Duodenal mucosa (tissue), 2 donors: Measurements from ENCODE around the gene SLC22A31.

Experiments used
- H3K27ac ChIP-seq: one replicate; pipeline ENCODE4 v1.7.0; 2013; ENCODE audit warnings: low read depth, low read length
- H3K27me3 ChIP-seq, 2 donors: one replicate each; pipeline ENCODE4 v1.7.0; 2013; ENCODE audit warnings: low read length in 2 of 2, control low read depth in 1 of 2; ENCODE audit not compliant: insufficient read depth in 2 of 2, control insufficient read depth in 1 of 2
- H3K36me3 ChIP-seq, 2 donors: one replicate each; pipeline ENCODE4 v1.7.0; 2013; ENCODE audit warnings: low read length in 2 of 2, control low read depth in 1 of 2; ENCODE audit not compliant: insufficient read depth in 2 of 2, control insufficient read depth in 1 of 2
- H3K4me1 ChIP-seq, 2 donors: one replicate each; pipeline ENCODE4 v1.7.0; 2013; ENCODE audit warnings: low read length in 2 of 2, control low read depth in 1 of 2; ENCODE audit not compliant: insufficient read depth in 2 of 2, control insufficient read depth in 1 of 2
- H3K4me3 ChIP-seq, 2 donors: one replicate each; pipeline ENCODE4 v1.7.0; 2013; ENCODE audit warnings: low read length in 2 of 2, low read depth in 1 of 2
- H3K9ac ChIP-seq, 2 donors: one replicate each; pipeline ENCODE4 v1.7.0; 2013; ENCODE audit warnings: low read length in 2 of 2, low read depth in 1 of 2
- H3K9me3 ChIP-seq, 2 donors: one replicate each; pipeline ENCODE4 v1.7.0; 2013; ENCODE audit warnings: low read length in 2 of 2, control low read depth in 1 of 2; ENCODE audit not compliant: control insufficient read depth in 1 of 2

SLC22A31 gene

GRCh38 chr16:89201439-89202377, 1.4 kb upstream of the SLC22A31 start:
- no peaks in the 10 kb centered on the region for H3K36me3 ChIP-seq
- H3K9ac ChIP-seq = no peak overlapping the region
- H3K4me1 ChIP-seq = peaks cover 9 to 14% of the 10 kb centered on the region in 2 donors
- H3K27ac ChIP-seq = no peak overlapping the region
- H3K4me3 ChIP-seq = no peak overlapping the region
- H3K9me3 ChIP-seq = no peaks in the 10 kb centered on the region
- H3K27me3 ChIP-seq = peaks cover 33 to 44% of the 10 kb centered on the region in 2 donors

- H3K27me3 ChIP-seq = peaks cover 33 to 44% of the 10 kb centered on the region in 2 donors
Measured at GRCh38 chr16:89200850-89201411, 594 bp upstream of the SLC22A31 start.

GRCh38 chr16:89199241-89200123, 855 bp downstream of the SLC22A31 start:
- Histone ChIP-seq H3K36me3 (no peaks in the 10 kb centered on the region), H3K27me3 (peaks cover 33 to 44% of the 10 kb centered on the region in 2 donors), H3K4me3 (no peak overlapping the region), H3K9ac (no peak overlapping the region), H3K27ac (no peak overlapping the region), H3K4me1 (peaks cover 9 to 14% of the 10 kb centered on the region in 2 donors), H3K9me3 (no peaks in the 10 kb centered on the region)

More at GRCh38 chr16:89200850-89201411, 594 bp upstream of the SLC22A31 start:
- H3K36me3 ChIP-seq = no peaks in the 10 kb centered on the region
- no peak overlapping the region for H3K27ac ChIP-seq
- H3K9ac ChIP-seq = no peak overlapping the region
- H3K4me3 ChIP-seq = no peak overlapping the region
- H3K9me3 ChIP-seq = no peaks in the 10 kb centered on the region
- peaks cover 9 to 14% of the 10 kb centered on the region in 2 donors for H3K4me1 ChIP-seq

- no peak overlapping the region for H3K27ac ChIP-seq
- H3K9ac ChIP-seq = no peak overlapping the region
- H3K27me3 ChIP-seq = peaks cover 28 to 40% of the 10 kb centered on the region in 2 donors
Measured at GRCh38 chr16:89198417-89199240, 1.7 kb downstream of the SLC22A31 start.

GRCh38 chr16:89197633-89198416, 2.5 kb downstream of the SLC22A31 start:
- H3K4me1 ChIP-seq = peaks cover 9 to 14% of the 10 kb centered on the region in 2 donors
- no peaks in the 10 kb centered on the region for H3K9me3 ChIP-seq
- H3K36me3 ChIP-seq = no peaks in the 10 kb centered on the region
- no peak overlapping the region for H3K9ac ChIP-seq
- peaks cover 25 to 36% of the 10 kb centered on the region in 2 donors for H3K27me3 ChIP-seq
- H3K27ac ChIP-seq = no peak overlapping the region
- no peak overlapping the region for H3K4me3 ChIP-seq

More at GRCh38 chr16:89198417-89199240, 1.7 kb downstream of the SLC22A31 start:
- H3K36me3 ChIP-seq = no peaks in the 10 kb centered on the region
- peaks cover 9 to 14% of the 10 kb centered on the region in 2 donors for H3K4me1 ChIP-seq
- no peaks in the 10 kb centered on the region for H3K9me3 ChIP-seq
- no peak overlapping the region for H3K4me3 ChIP-seq

GRCh38 chr16:89197033-89197632, 3.2 kb downstream of the SLC22A31 start:
- Histone ChIP-seq H3K27me3 (peaks cover 25 to 32% of the 10 kb centered on the region in 2 donors), H3K36me3 (no peaks in the 10 kb centered on the region), H3K4me3 (no peak overlapping the region), H3K27ac (no peak overlapping the region), H3K9me3 (no peaks in the 10 kb centered on the region), H3K9ac (no peak overlapping the region), H3K4me1 (peaks cover 9 to 14% of the 10 kb centered on the region in 2 donors)

- peaks cover 6 to 12% of the 10 kb centered on the region in 2 donors for H3K4me1 ChIP-seq
- peaks cover 26 to 28% of the 10 kb centered on the region in 2 donors for H3K27me3 ChIP-seq
- no peak overlapping the region for H3K27ac ChIP-seq
- no peaks in the 10 kb centered on the region for H3K36me3 ChIP-seq
- H3K9ac ChIP-seq = no peak overlapping the region
- no peaks in the 10 kb centered on the region for H3K9me3 ChIP-seq
- H3K4me3 ChIP-seq = no peak overlapping the region
Measured at GRCh38 chr16:89195521-89196171, 4.7 kb downstream of the SLC22A31 start.
